Astrocyte (in vitro differentiated cells and primary cell): ENCODE measurements around the gene USP31. TPM values are rescaled to one million over a fixed set of nuclear protein-coding genes. Genes with fewer than 3 reads are reported as not detected.

Experiments
- DNase-seq: peaks from one replicate; pipeline ENCODE4 v3.0.0-alpha.2; 2010; ENCODE audit warnings: low read depth
- FAIRE-seq: peaks from 2 replicates; lab custom pipeline; 2011; peaks lifted over from hg19 to GRCh38; lab: Jason Lieb, UNC
- H2AFZ ChIP-seq: 2 replicates; pipeline ENCODE4 v1.6.0; 2012; ENCODE audit warnings: low read depth, low read length, inconsistent platforms
- H3K27ac ChIP-seq: 2 replicates; pipeline ENCODE4 v1.5.1; 2011; ENCODE audit warnings: low read depth, low read length, inconsistent platforms
- H3K27me3 ChIP-seq: 2 replicates; pipeline ENCODE4 v1.6.0; 2011; ENCODE audit warnings: low read length, inconsistent platforms; ENCODE audit not compliant: insufficient read depth
- H3K36me3 ChIP-seq: 2 replicates; pipeline ENCODE4 v1.5.1; 2011; ENCODE audit warnings: low read length, inconsistent platforms; ENCODE audit not compliant: insufficient read depth
- H3K4me1 ChIP-seq: 2 replicates; pipeline ENCODE4 v1.5.1; 2011; ENCODE audit warnings: low read length, inconsistent platforms; ENCODE audit not compliant: insufficient read depth
- H3K4me2 ChIP-seq: 2 replicates; pipeline ENCODE4 v1.6.0; 2012; ENCODE audit warnings: low read length, inconsistent platforms
- H3K4me3 ChIP-seq: 2 replicates; pipeline ENCODE4 v1.5.1; 2011; ENCODE audit warnings: low read depth, mild to moderate bottlenecking, low read length, inconsistent platforms; ENCODE audit not compliant: insufficient read depth
- H3K79me2 ChIP-seq: 2 replicates; pipeline ENCODE4 v1.6.0; 2012; ENCODE audit warnings: mild to moderate bottlenecking, low read length, inconsistent platforms; ENCODE audit not compliant: insufficient read depth
- H3K9ac ChIP-seq: 2 replicates; pipeline ENCODE4 v1.6.0; 2012; ENCODE audit warnings: mild to moderate bottlenecking, low read length, inconsistent platforms
- H3K9me3 ChIP-seq: 2 replicates; pipeline ENCODE4 v1.5.1; 2012; ENCODE audit warnings: low read depth, mild to moderate bottlenecking, low read length, inconsistent platforms; ENCODE audit not compliant: insufficient read depth
- H4K20me1 ChIP-seq: 2 replicates; pipeline ENCODE4 v1.6.0; 2012; ENCODE audit warnings: low read length, inconsistent platforms; ENCODE audit not compliant: insufficient read depth
- H3K27ac Mint-ChIP-seq: one replicate; pipeline ENCODE4 v1.8.0; 2021; ENCODE audit warnings: mild to moderate bottlenecking, mixed read lengths; ENCODE audit not compliant: unreplicated experiment
- H3K27me3 Mint-ChIP-seq: one replicate; pipeline ENCODE4 v1.8.0; 2021; ENCODE audit warnings: low read depth, mixed read lengths; ENCODE audit not compliant: unreplicated experiment
- H3K36me3 Mint-ChIP-seq: one replicate; pipeline ENCODE4 v1.8.0; 2021; ENCODE audit warnings: low read depth, mixed read lengths; ENCODE audit not compliant: unreplicated experiment
- H3K4me1 Mint-ChIP-seq: one replicate; pipeline ENCODE4 v1.8.0; 2021; ENCODE audit warnings: low read depth, mixed read lengths; ENCODE audit not compliant: unreplicated experiment
- H3K4me3 Mint-ChIP-seq: one replicate; pipeline ENCODE4 v1.8.0; 2021; ENCODE audit warnings: mild to moderate bottlenecking, moderate library complexity, mixed read lengths; ENCODE audit not compliant: unreplicated experiment
- H3K9me3 Mint-ChIP-seq: one replicate; pipeline ENCODE4 v1.8.0; 2021; ENCODE audit warnings: mild to moderate bottlenecking, mixed read lengths; ENCODE audit not compliant: unreplicated experiment
- EZH2 ChIP-seq: IDR thresholded peaks from 2 replicates; pipeline ENCODE4 v1.6.1; 2012; ENCODE audit warnings: mild to moderate bottlenecking, low read length, inconsistent platforms; ENCODE audit not compliant: insufficient read depth
- total RNA-seq: library from RNA; stranded (reverse); gene quantifications from 2 replicates; pipeline ENCODE4 v1.2.1, GENCODE V29; 2021
- TF ChIP-seq, protein P1 (sequence below): IDR thresholded peaks from 2 replicates; pipeline ENCODE4 v1.5.1; 2011; ENCODE audit warnings: low read depth, mild to moderate bottlenecking, inconsistent platforms, low read length, moderate library complexity; ENCODE audit not compliant: insufficient read depth

The USP31 gene
- total RNA-seq, 1 donor from 2014 or later: 9.4 TPM

DNA sequence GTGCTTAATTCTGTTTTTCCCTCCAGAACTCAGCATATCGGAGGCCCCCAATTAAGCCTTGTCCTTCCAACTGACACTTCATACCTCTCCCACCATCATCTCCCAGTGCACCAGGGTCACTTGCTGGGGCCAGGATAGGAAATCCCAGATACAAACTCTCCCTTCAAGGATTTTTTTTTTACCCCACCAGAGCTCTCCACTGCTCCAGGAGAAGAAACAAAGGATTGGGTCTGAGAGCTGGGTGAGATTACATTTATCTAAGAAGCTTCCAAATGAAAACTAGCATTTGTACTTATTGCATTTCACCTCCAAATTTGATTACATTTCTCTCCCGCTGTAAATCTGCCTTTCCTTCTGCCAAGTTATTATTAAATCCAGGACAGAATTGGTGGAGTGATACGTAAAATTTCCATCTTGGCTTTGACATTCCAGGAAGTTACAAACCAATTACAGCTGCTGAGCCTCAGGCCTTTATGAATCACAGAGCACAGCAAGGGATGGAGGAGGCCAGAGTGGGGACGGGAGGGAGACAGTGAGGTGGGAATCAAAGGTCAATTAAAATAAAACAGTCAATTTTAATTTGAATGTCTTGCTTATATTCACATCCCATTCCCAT lies 123.5 kb downstream of the USP31 start:
- peaks cover 37% of the 10 kb centered on the region for H3K27me3 Mint-ChIP-seq
- H4K20me1 ChIP-seq: no peaks in the 10 kb centered on the region
- DNase-seq (no peak), FAIRE-seq (no peak)
- H3K4me3 Mint-ChIP-seq: no peak overlapping the region
- H3K9me3 ChIP-seq: no peaks in the 10 kb centered on the region
- no peak overlapping the region for H3K4me2 ChIP-seq
- no peaks in the 10 kb centered on the region for H3K79me2 ChIP-seq
- no peaks in the 10 kb centered on the region for H3K27me3 ChIP-seq
- peaks cover 1% of the 10 kb centered on the region for H3K9me3 Mint-ChIP-seq
- H3K36me3 Mint-ChIP-seq: no peaks in the 10 kb centered on the region
- no peak overlapping the region for H3K27ac Mint-ChIP-seq
- no peak overlapping the region for H3K27ac ChIP-seq
- H2AFZ ChIP-seq: no peak overlapping the region
- no peaks in the 10 kb centered on the region for H3K4me1 Mint-ChIP-seq
- H3K9ac ChIP-seq: no peak overlapping the region
- TF ChIP-seq, protein P1, sequence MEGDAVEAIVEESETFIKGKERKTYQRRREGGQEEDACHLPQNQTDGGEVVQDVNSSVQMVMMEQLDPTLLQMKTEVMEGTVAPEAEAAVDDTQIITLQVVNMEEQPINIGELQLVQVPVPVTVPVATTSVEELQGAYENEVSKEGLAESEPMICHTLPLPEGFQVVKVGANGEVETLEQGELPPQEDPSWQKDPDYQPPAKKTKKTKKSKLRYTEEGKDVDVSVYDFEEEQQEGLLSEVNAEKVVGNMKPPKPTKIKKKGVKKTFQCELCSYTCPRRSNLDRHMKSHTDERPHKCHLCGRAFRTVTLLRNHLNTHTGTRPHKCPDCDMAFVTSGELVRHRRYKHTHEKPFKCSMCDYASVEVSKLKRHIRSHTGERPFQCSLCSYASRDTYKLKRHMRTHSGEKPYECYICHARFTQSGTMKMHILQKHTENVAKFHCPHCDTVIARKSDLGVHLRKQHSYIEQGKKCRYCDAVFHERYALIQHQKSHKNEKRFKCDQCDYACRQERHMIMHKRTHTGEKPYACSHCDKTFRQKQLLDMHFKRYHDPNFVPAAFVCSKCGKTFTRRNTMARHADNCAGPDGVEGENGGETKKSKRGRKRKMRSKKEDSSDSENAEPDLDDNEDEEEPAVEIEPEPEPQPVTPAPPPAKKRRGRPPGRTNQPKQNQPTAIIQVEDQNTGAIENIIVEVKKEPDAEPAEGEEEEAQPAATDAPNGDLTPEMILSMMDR: no peak
- TF ChIP-seq EZH2: no peak
- no peaks in the 10 kb centered on the region for H3K4me1 ChIP-seq
- no peak overlapping the region for H3K4me3 ChIP-seq
- H3K36me3 ChIP-seq: no peaks in the 10 kb centered on the region

DNA sequence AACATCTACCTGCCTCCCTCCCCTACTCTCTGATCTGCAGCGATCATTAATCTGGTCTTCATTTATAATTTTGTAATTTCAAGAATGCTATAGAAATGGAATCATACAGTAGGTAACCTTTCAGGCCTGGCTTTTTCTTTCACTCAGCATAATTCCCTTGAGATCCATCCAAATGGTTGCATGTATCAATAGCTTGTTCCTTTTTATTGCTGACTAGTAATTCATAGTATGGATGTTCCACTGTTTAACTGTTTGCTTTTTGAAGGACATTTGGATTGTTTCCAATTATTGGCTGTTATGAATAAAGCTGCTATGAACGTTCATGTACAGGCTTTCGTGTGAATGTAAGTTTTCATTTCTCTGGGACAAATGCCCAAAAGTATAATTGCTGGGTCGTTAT lies 125.2 kb downstream of the USP31 start:
- no peaks in the 10 kb centered on the region for H3K9me3 ChIP-seq
- no peaks in the 10 kb centered on the region for H3K4me1 Mint-ChIP-seq
- H3K9me3 Mint-ChIP-seq: peaks cover 1% of the 10 kb centered on the region
- no peak overlapping the region for H3K4me3 ChIP-seq
- no peak overlapping the region for H3K4me3 Mint-ChIP-seq
- H3K27ac Mint-ChIP-seq: no peak overlapping the region
- DNase-seq (no peak), FAIRE-seq (no peak)
- H3K36me3 Mint-ChIP-seq: no peaks in the 10 kb centered on the region
- no peaks in the 10 kb centered on the region for H3K4me1 ChIP-seq
- TF ChIP-seq, protein P1: no peak
- TF ChIP-seq EZH2: no peak
- no peaks in the 10 kb centered on the region for H3K36me3 ChIP-seq
- no peak overlapping the region for H3K9ac ChIP-seq
- peaks cover 29% of the 10 kb centered on the region for H3K27me3 Mint-ChIP-seq
- no peak overlapping the region for H3K4me2 ChIP-seq
- H2AFZ ChIP-seq: no peak overlapping the region
- H3K27me3 ChIP-seq: no peaks in the 10 kb centered on the region
- no peaks in the 10 kb centered on the region for H4K20me1 ChIP-seq
- H3K27ac ChIP-seq: no peak overlapping the region
- H3K79me2 ChIP-seq: no peaks in the 10 kb centered on the region

DNA sequence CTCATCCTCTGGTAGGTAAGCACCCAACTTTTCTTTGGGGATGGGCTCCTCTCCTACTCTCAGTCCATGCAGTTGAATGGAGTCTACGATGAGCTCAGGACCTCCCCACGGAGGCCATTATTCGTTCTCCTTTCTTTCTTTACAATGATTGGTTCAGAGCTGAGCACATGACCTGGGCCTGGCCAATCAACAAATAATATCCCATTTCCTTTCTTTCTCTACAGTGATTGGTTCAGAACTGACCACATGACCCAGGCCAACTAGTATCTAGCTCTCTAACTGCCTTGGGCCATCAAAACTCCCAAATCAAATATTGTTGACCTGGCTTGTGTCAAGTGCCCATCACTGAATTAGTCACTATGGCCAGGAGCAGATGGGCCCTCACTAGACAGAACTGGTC lies 129.2 kb downstream of the USP31 start:
- FAIRE-seq (no peak), DNase-seq (no peak)
- Histone ChIP-seq H3K4me3 (no peak overlapping the region), H2AFZ (no peak overlapping the region), H3K27ac (no peak overlapping the region), H3K27me3 (no peaks in the 10 kb centered on the region), H3K9me3 (no peaks in the 10 kb centered on the region), H3K79me2 (no peaks in the 10 kb centered on the region), H4K20me1 (no peaks in the 10 kb centered on the region), H3K9ac (no peak overlapping the region), H3K4me2 (no peak overlapping the region), H3K4me1 (no peaks in the 10 kb centered on the region), H3K36me3 (no peaks in the 10 kb centered on the region)
- Mint-ChIP-seq H3K36me3 (no peaks in the 10 kb centered on the region), H3K4me1 (no peaks in the 10 kb centered on the region), H3K27ac (no peak overlapping the region), H3K9me3 (peaks cover 1% of the 10 kb centered on the region), H3K27me3 (peaks cover 26% of the 10 kb centered on the region), H3K4me3 (no peak overlapping the region)
- TF ChIP-seq, protein P1: no peak
- TF ChIP-seq EZH2: no peak
